HepG2 (cell line): ENCODE measurements around the gene PYGL. TPM values are rescaled to one million over a fixed set of nuclear protein-coding genes. Genes with fewer than 3 reads are reported as not detected.

Source experiments
- ATAC-seq: fragments of 200-7000 bp; cut with Tn5 transposase; 3 replicates; pipeline ENCODE4 v1.9.1; 2020; ENCODE audit warnings: mild to moderate bottlenecking, moderate library complexity
- BruUV-seq: library from RNA; stranded (reverse); fragments of 400-500 nt; replicated peaks from 2 replicates; lab custom pipeline; 2021; lab: Mats Ljungman, UMichigan
- CTCF ChIA-PET: fragments of 300-600 bp; formaldehyde crosslinking; extraction: SDS; loops from one replicate; lab custom pipeline; 2021; ENCODE audit warnings: low total read pairs, inconsistent platforms, low intra/inter-chr PET ratio; lab: Yijun Ruan, JAX
- POLR2A ChIA-PET: fragments of 350-600 bp; sonication (Branson Sonifier 250); formaldehyde crosslinking; loops from one replicate; lab custom pipeline; 2020; ENCODE audit warnings: antibody characterized with exemption, inconsistent platforms; lab: Yijun Ruan, JAX
- DNase-seq: peaks from one replicate; pipeline ENCODE4 v3.0.0-alpha.2; 2015; ENCODE audit warnings: low spot score
- FAIRE-seq: peaks from 3 replicates; lab custom pipeline; 2011; peaks lifted over from hg19 to GRCh38; lab: Jason Lieb, UNC
- H2AFZ ChIP-seq: one replicate; pipeline ENCODE4 v1.6.1; 2011; ENCODE audit warnings: low read length, inconsistent platforms
- H3K27ac ChIP-seq: fragments of 300-600 bp; 3 replicates; pipeline ENCODE4 v1.8.0; 2011; ENCODE audit warnings: mixed run types, mild to moderate bottlenecking, mixed read lengths, low read length, inconsistent platforms; ENCODE audit not compliant: insufficient read depth; ENCODE audit errors: extremely low read length
- H3K27me3 ChIP-seq, 2 experiments: fragments of 200-600 bp in 1 of 2; 2 replicates in 1 of 2; 3 replicates in 1 of 2; pipeline versions ENCODE4 v1.6.0 to v1.8.0; 2011; ENCODE audit warnings: low read length in 2 of 2, mild to moderate bottlenecking in 2 of 2, moderate library complexity in 2 of 2, inconsistent platforms in 1 of 2; ENCODE audit not compliant: insufficient read depth in 2 of 2, control insufficient read depth in 1 of 2
- H3K36me3 ChIP-seq, 2 experiments: fragments of 200-600 bp in 1 of 2; replicated peaks in 1 of 2; 2 replicates in 1 of 2; 3 replicates in 1 of 2; pipeline versions ENCODE4 v1.5.1 to v1.8.0; 2011; ENCODE audit warnings: low read length in 2 of 2, inconsistent platforms in 1 of 2; ENCODE audit not compliant: insufficient read depth in 2 of 2, control insufficient read depth in 1 of 2
- H3K4me1 ChIP-seq: 2 replicates; pipeline ENCODE4 v1.5.1; 2012; ENCODE audit warnings: low read length, inconsistent platforms; ENCODE audit not compliant: insufficient read depth
- H3K4me2 ChIP-seq: 2 replicates; pipeline ENCODE4 v1.6.0; 2011; ENCODE audit warnings: low read depth, low read length, inconsistent platforms
- H3K4me3 ChIP-seq, 3 experiments: fragments of 200-600 bp in 1 of 3; sonication (generic), shearing (Covaris generic) in 1 of 3; replicated peaks in 1 of 3; 2 replicates each; pipeline ENCODE4 v1.5.1; 2011 to 2016; ENCODE audit warnings: low read length in 3 of 3, inconsistent platforms in 2 of 3, low read depth in 2 of 3, mild to moderate bottlenecking in 2 of 3, control low read depth in 1 of 3, mixed read lengths in 1 of 3; ENCODE audit not compliant: insufficient read depth in 1 of 3
- H3K79me2 ChIP-seq: one replicate; pipeline ENCODE4 v1.6.1; 2011; ENCODE audit warnings: low read length, inconsistent platforms; ENCODE audit not compliant: insufficient read depth
- H3K9ac ChIP-seq: 2 replicates; pipeline ENCODE4 v1.6.0; 2011; ENCODE audit warnings: mild to moderate bottlenecking, low read depth, low read length, inconsistent platforms; ENCODE audit not compliant: insufficient read depth
- H3K9me3 ChIP-seq: 2 replicates; pipeline ENCODE4 v1.5.1; 2012; ENCODE audit warnings: mild to moderate bottlenecking, low read length
- H4K20me1 ChIP-seq: 2 replicates; pipeline ENCODE4 v1.6.0; 2011; ENCODE audit warnings: inconsistent platforms, mild to moderate bottlenecking, low read length, moderate library complexity; ENCODE audit not compliant: insufficient read depth
- FOXP1 ChIP-seq, 2 experiments: fragments of 450-650 bp in 1 of 2; IDR thresholded peaks; 2 replicates each; pipeline ENCODE4 v1.6.1; 2017 to 2018; ENCODE audit warnings: antibody characterized with exemption in 1 of 2
- MXD4 ChIP-seq: IDR thresholded peaks from 2 replicates; pipeline ENCODE4 v1.6.1; 2016; ENCODE audit warnings: mild to moderate bottlenecking, missing biosample characterization, missing genetic modification reagents
- NFKBIZ ChIP-seq: IDR thresholded peaks from 2 replicates; pipeline ENCODE4 v1.6.1; 2018; ENCODE audit warnings: missing genetic modification reagents, missing compliant biosample characterization
- NR2F1 ChIP-seq, 2 experiments: fragments of 450-650 bp in 1 of 2; formaldehyde crosslinking in 1 of 2; IDR thresholded peaks; 2 replicates each; pipeline versions ENCODE4 v1.5.0 to v1.6.1; 2016 to 2020; ENCODE audit warnings: mild to moderate bottlenecking in 1 of 2, missing compliant biosample characterization in 1 of 2, missing genetic modification reagents in 1 of 2, moderate library complexity in 1 of 2
- TEAD2 ChIP-seq: sonication (generic); formaldehyde crosslinking; IDR thresholded peaks from 2 replicates; pipeline ENCODE4 v1.9.0; 2021; ENCODE audit warnings: missing genetic modification reagents
- ZNF101 ChIP-seq: sonication (generic); formaldehyde crosslinking; IDR thresholded peaks from 2 replicates; pipeline ENCODE4 v1.4.0; 2020; ENCODE audit warnings: mild to moderate bottlenecking, low read depth, missing genetic modification reagents, borderline replicate concordance
- ZNF34 ChIP-seq: sonication (generic); formaldehyde crosslinking; IDR thresholded peaks from 2 replicates; pipeline ENCODE4 v1.4.0; 2020; ENCODE audit warnings: mild to moderate bottlenecking, missing genetic modification reagents, borderline replicate concordance
- WGBS: methylation state at CpG from one replicate; pipeline ENCODE4 v1.1.6; 2017; ENCODE audit warnings: low lambda C conversion rate; 5-methylcytosine and 5-hydroxymethylcytosine counted together
- in situ Hi-C: cut with HindIII; loops from 2 replicates; pipeline ENCODE4 v1.10.0; 2017; ENCODE audit warnings: low pct_unique_long_range_greater_than_20kb; ENCODE audit not compliant: extremely low pct_ligation_motif_present
- intact Hi-C: fragments of 100-400 bp; cut with micrococcal nuclease; formaldehyde crosslinking; loops from one replicate; pipeline ENCODE4 v1.10.0; 2022; ENCODE audit not compliant: unreplicated experiment
- polyA plus RNA-seq, 8 experiments: library from polyadenylated mRNA; depleted of rRNA in 3 of 8; stranded (reverse) in 7 of 8; unstranded in 1 of 8; fragments of >200 nt; fragmentation: Illumina TruSeq in 4 of 8; extraction: Trizol in 4 of 8; gene quantifications; 2 replicates each; pipeline versions ENCODE4 v1.2.1 to v1.2.3, GENCODE V29; 2011 to 2016; ENCODE audit warnings: low read depth in 4 of 8, missing spikeins in 1 of 8, mixed read lengths in 1 of 8; ENCODE audit not compliant: insufficient read depth in 1 of 8
- total RNA-seq, 5 experiments: library from RNA; depleted of rRNA; stranded (reverse); fragments of >200 nt; fragmentation: Illumina TruSeq; extraction: Trizol; gene quantifications; 2 replicates each; pipeline ENCODE4 v1.2.3, GENCODE V29; 2016; ENCODE audit warnings: low read depth in 1 of 5
- TF ChIP-seq, protein P1 (sequence below): sonication (generic); formaldehyde crosslinking; IDR thresholded peaks from 2 replicates; pipeline ENCODE4 v1.5.0; 2020; ENCODE audit warnings: missing genetic modification reagents, mild to moderate bottlenecking, borderline replicate concordance
- TF ChIP-seq, protein P2 (sequence below): sonication (generic); formaldehyde crosslinking; IDR thresholded peaks from 2 replicates; pipeline ENCODE4 v1.4.0; 2020; ENCODE audit warnings: missing genetic modification reagents
- TF ChIP-seq, protein P3 (sequence below), 2 experiments: IDR thresholded peaks; 2 replicates each; pipeline ENCODE4 v1.6.1; 2011 to 2012; ENCODE audit warnings: low read length in 2 of 2, borderline replicate concordance in 1 of 2, low read depth in 1 of 2, mild to moderate bottlenecking in 1 of 2, moderate library complexity in 1 of 2
- TF ChIP-seq, protein P4 (sequence below): sonication (generic); formaldehyde crosslinking; IDR thresholded peaks from 2 replicates; pipeline ENCODE4 v1.4.0; 2020; ENCODE audit warnings: missing genetic modification reagents, mild to moderate bottlenecking, borderline replicate concordance
- TF ChIP-seq, protein P5 (sequence below): sonication (generic); formaldehyde crosslinking; IDR thresholded peaks from 2 replicates; pipeline ENCODE4 v1.5.1; 2020; ENCODE audit warnings: mild to moderate bottlenecking, missing genetic modification reagents, moderate library complexity
- TF ChIP-seq, protein P6 (sequence below): sonication (generic); formaldehyde crosslinking; IDR thresholded peaks from 2 replicates; pipeline ENCODE4 v1.5.0; 2020; ENCODE audit warnings: mild to moderate bottlenecking, missing genetic modification reagents, borderline replicate concordance

PYGL gene
- total and polyA plus RNA-seq, 2 of the 13 experiments (the other 11 are each of a cell fraction or from before 2014, with no cell fraction given) = 98.4 to 110 TPM

DNA sequence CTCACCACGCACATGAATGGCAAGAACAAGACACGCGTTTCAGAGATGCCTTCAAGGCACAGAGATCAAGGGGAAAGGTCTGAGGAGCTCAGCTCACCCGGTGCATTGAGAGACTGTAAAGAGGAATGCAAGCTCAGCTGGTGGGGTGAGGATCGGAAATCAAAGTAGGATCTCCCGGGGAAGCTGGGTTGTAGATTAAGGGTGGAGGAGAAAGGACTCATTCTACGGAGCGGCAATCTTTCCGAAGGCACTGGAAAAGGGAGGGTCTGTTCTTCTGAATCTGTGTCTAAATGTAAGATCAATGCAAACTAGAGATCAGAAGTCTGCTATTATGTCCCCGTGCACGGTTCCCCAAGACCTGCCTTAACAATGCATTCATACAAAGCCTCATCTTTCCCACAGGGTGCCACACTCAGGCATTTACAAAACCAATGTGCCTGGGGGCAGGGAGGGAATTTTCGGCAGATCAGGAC is 41.6 kb upstream of the PYGL start:
- Histone ChIP-seq H3K9ac (no peak overlapping the region), H3K4me2 (0 out of 2 replicates have a peak overlapping the region, but pooled peaks have one; percentile 51), H3K4me3 (no peak overlapping the region), H3K4me1 (no peaks in the 10 kb centered on the region), H4K20me1 (no peaks in the 10 kb centered on the region), H3K36me3 (no peaks in the 10 kb centered on the region), H2AFZ (peak overlapping the region; percentile 36), H3K79me2 (no peaks in the 10 kb centered on the region), H3K27me3 (peaks cover 0 to 13% of the 10 kb centered on the region in 2 experiments; a peak in 1 of 5 replicates), H3K27ac (no peak overlapping the region), H3K9me3 (no peaks in the 10 kb centered on the region)
- no TSS peak for BruUV-seq
- in situ Hi-C loops = no loop called here
- no peak for DNase-seq
- no peak for FAIRE-seq
- WGBS = 29% methylated on average over 12 of the region's 12 CpGs
- POLR2A ChIA-PET = no interaction called here
- ATAC-seq = no peak
- intact Hi-C loops = no loop called here
- CTCF ChIA-PET = no interaction called here
- TF ChIP-seq, protein P1, sequence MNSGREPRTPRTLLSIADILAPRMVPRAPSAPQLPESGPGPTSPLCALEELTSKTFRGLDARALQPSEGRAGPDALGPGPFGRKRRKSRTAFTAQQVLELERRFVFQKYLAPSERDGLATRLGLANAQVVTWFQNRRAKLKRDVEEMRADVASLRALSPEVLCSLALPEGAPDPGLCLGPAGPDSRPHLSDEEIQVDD (CRISPR knock-in tag) = no peak
- TF ChIP-seq, protein P2, sequence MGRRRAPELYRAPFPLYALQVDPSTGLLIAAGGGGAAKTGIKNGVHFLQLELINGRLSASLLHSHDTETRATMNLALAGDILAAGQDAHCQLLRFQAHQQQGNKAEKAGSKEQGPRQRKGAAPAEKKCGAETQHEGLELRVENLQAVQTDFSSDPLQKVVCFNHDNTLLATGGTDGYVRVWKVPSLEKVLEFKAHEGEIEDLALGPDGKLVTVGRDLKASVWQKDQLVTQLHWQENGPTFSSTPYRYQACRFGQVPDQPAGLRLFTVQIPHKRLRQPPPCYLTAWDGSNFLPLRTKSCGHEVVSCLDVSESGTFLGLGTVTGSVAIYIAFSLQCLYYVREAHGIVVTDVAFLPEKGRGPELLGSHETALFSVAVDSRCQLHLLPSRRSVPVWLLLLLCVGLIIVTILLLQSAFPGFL (CRISPR knock-in tag) = no peak
- TF ChIP-seq, protein P3, sequence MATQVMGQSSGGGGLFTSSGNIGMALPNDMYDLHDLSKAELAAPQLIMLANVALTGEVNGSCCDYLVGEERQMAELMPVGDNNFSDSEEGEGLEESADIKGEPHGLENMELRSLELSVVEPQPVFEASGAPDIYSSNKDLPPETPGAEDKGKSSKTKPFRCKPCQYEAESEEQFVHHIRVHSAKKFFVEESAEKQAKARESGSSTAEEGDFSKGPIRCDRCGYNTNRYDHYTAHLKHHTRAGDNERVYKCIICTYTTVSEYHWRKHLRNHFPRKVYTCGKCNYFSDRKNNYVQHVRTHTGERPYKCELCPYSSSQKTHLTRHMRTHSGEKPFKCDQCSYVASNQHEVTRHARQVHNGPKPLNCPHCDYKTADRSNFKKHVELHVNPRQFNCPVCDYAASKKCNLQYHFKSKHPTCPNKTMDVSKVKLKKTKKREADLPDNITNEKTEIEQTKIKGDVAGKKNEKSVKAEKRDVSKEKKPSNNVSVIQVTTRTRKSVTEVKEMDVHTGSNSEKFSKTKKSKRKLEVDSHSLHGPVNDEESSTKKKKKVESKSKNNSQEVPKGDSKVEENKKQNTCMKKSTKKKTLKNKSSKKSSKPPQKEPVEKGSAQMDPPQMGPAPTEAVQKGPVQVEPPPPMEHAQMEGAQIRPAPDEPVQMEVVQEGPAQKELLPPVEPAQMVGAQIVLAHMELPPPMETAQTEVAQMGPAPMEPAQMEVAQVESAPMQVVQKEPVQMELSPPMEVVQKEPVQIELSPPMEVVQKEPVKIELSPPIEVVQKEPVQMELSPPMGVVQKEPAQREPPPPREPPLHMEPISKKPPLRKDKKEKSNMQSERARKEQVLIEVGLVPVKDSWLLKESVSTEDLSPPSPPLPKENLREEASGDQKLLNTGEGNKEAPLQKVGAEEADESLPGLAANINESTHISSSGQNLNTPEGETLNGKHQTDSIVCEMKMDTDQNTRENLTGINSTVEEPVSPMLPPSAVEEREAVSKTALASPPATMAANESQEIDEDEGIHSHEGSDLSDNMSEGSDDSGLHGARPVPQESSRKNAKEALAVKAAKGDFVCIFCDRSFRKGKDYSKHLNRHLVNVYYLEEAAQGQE (IDR thresholded peaks at IDR 0.05; ENCODE audit: borderline replicate concordance in 1 of 2, low read depth in 1 of 2, low read length in 2 of 2) = no peak
- TF ChIP-seq TEAD2 (no peak), FOXP1 (IDR thresholded peaks at IDR 0.05) (no peak), FOXP1 (CRISPR knock-in tag; IDR thresholded peaks at IDR 0.05) (no peak), ZNF101 (no peak), MXD4 (CRISPR knock-in tag) (no peak), ZNF34 (CRISPR knock-in tag) (no peak), NFKBIZ (CRISPR knock-in tag) (no peak), NR2F1 (CRISPR knock-in tag; IDR thresholded peaks at IDR 0.05) (no peak)
- TF ChIP-seq, protein P4, sequence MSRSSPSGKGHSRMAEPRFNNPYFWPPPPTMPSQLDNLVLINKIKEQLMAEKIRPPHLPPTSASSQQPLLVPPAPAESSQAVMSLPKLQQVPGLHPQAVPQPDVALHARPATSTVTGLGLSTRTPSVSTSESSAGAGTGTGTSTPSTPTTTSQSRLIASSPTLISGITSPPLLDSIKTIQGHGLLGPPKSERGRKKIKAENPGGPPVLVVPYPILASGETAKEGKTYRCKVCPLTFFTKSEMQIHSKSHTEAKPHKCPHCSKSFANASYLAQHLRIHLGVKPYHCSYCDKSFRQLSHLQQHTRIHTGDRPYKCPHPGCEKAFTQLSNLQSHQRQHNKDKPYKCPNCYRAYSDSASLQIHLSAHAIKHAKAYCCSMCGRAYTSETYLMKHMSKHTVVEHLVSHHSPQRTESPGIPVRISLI (CRISPR knock-in tag) = no peak
- TF ChIP-seq, protein P5, sequence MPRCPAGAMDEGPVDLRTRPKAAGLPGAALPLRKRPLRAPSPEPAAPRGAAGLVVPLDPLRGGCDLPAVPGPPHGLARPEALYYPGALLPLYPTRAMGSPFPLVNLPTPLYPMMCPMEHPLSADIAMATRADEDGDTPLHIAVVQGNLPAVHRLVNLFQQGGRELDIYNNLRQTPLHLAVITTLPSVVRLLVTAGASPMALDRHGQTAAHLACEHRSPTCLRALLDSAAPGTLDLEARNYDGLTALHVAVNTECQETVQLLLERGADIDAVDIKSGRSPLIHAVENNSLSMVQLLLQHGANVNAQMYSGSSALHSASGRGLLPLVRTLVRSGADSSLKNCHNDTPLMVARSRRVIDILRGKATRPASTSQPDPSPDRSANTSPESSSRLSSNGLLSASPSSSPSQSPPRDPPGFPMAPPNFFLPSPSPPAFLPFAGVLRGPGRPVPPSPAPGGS = no peak
- TF ChIP-seq, protein P6, sequence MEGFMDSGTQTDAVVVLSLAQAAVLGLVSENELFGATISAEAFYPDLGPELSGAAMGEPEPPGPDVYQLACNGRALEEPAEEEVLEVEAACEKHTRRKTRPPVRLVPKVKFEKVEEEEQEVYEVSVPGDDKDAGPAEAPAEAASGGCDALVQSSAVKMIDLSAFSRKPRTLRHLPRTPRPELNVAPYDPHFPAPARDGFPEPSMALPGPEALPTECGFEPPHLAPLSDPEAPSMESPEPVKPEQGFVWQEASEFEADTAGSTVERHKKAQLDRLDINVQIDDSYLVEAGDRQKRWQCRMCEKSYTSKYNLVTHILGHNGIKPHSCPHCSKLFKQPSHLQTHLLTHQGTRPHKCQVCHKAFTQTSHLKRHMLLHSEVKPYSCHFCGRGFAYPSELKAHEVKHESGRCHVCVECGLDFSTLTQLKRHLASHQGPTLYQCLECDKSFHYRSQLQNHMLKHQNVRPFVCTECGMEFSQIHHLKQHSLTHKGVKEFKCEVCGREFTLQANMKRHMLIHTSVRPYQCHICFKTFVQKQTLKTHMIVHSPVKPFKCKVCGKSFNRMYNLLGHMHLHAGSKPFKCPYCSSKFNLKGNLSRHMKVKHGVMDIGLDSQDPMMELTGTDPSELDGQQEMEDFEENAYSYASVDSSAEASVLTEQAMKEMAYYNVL (CRISPR knock-in tag) = no peak
